DND-41 (cell line): ENCODE data around the gene WDR7.

ENCODE experiments used
- CTCF ChIP-seq: IDR thresholded peaks from 2 replicates; pipeline ENCODE4 v1.5.1; 2012; ENCODE audit warnings: borderline replicate concordance, low read length, moderate library complexity, mild to moderate bottlenecking; ENCODE audit not compliant: poor library complexity, severe bottlenecking; ENCODE audit errors: extremely low read depth
- EZH2 ChIP-seq: IDR thresholded peaks from 3 replicates; pipeline ENCODE4 v1.6.1; 2012; ENCODE audit warnings: borderline replicate concordance, low read depth, mild to moderate bottlenecking, moderate library complexity, low read length, inconsistent platforms; ENCODE audit not compliant: severe bottlenecking

GRCh38 chr18:56935434-56936040, 284.4 kb downstream of the WDR7 start:
- TF ChIP-seq EZH2 (no peak), CTCF (no peak)
